HL-60 (cell line): ENCODE results near the gene FHIT.

Experiments
- CTCF ChIP-seq: IDR thresholded peaks from one replicate; pipeline ENCODE4 v1.5.1; 2011; ENCODE audit warnings: low read length, control low read depth, inconsistent platforms; ENCODE audit not compliant: insufficient read depth
- POLR2AphosphoS5 ChIP-seq: IDR thresholded peaks from 2 replicates; pipeline ENCODE4 v1.6.1; 2012; ENCODE audit warnings: low read depth

GRCh38 chr3:61053781-61054496, 197.3 kb downstream of the FHIT start:
- TF ChIP-seq CTCF: no peak
- no peak for TF ChIP-seq POLR2AphosphoS5
